ENCODE measurements around the gene GTF2F1.

DNA sequence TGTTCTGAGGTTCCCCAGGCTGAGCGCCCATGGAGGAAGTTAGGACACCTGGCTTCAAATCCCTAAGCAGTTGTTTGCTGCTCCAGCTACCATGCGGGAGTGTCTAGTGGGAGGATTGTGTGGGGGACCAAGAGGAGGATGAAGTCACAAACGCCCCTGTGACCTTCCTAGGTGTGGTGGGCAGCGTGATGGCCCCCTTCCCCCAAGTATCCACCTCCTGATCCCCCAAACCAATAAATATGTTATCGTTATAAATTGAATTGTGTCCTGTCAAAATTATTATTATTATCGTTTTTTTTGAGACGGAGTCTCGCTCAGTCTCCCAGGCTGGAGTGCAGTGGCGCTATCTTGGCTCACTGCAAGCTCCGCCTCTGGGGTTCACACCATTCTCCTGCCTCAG, 40.7 kb upstream of the GTF2F1 start, which contains the start of gene SLC25A41:
- TF ChIP-seq, protein P1, sequence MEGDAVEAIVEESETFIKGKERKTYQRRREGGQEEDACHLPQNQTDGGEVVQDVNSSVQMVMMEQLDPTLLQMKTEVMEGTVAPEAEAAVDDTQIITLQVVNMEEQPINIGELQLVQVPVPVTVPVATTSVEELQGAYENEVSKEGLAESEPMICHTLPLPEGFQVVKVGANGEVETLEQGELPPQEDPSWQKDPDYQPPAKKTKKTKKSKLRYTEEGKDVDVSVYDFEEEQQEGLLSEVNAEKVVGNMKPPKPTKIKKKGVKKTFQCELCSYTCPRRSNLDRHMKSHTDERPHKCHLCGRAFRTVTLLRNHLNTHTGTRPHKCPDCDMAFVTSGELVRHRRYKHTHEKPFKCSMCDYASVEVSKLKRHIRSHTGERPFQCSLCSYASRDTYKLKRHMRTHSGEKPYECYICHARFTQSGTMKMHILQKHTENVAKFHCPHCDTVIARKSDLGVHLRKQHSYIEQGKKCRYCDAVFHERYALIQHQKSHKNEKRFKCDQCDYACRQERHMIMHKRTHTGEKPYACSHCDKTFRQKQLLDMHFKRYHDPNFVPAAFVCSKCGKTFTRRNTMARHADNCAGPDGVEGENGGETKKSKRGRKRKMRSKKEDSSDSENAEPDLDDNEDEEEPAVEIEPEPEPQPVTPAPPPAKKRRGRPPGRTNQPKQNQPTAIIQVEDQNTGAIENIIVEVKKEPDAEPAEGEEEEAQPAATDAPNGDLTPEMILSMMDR (IDR thresholded peaks at IDR 0.05; ENCODE audit: low read depth, low read length): no peak
- TF ChIP-seq EZH2phosphoT487 (IDR thresholded peaks at IDR 0.05; ENCODE audit: low read depth): no peak
